Right lobe of liver (tissue), 6 donors: ENCODE measurements around the gene CFAP161. TPM values are rescaled to one million over a fixed set of nuclear protein-coding genes. Genes with fewer than 3 reads are reported as not detected.

Experiments used
- ATAC-seq, 4 donors: fragments of 200-7000 bp; cut with Tn5 transposase; one replicate each; pipeline ENCODE4 v1.9.1; 2020; ENCODE audit warnings: mild to moderate bottlenecking in 4 of 4, moderate library complexity in 4 of 4
- DNase-seq, 3 donors: peaks; one replicate each; pipeline ENCODE4 v3.0.0-alpha.2; 2020
- H3K27ac ChIP-seq, 3 donors: fragments of 200-600 bp; one replicate each; pipeline ENCODE4 v1.8.0; 2022
- H3K27me3 ChIP-seq, 2 donors: fragments of 200-600 bp; one replicate each; pipeline ENCODE4 v1.8.0; 2022
- H3K36me3 ChIP-seq, 4 donors: fragments of 200-600 bp; sonication (generic) in 1 of 4; one replicate each; pipeline versions ENCODE4 v1.5.1 to v1.8.0; 2017 to 2022; ENCODE audit warnings: control low read depth in 1 of 4
- H3K4me1 ChIP-seq, 4 donors: fragments of 200-600 bp; sonication (generic) in 1 of 4; one replicate each; pipeline versions ENCODE4 v1.5.1 to v1.8.0; 2017 to 2022; ENCODE audit warnings: control low read depth in 1 of 4
- H3K4me3 ChIP-seq, 3 donors: fragments of 200-600 bp; one replicate each; pipeline ENCODE4 v1.8.0; 2022
- H3K9me3 ChIP-seq, 4 donors: fragments of 200-600 bp; sonication (generic) in 1 of 4; one replicate each; pipeline versions ENCODE4 v1.5.1 to v1.8.0; 2017 to 2022; ENCODE audit warnings: control low read depth in 1 of 4
- CTCF ChIP-seq, 4 donors: fragments of 200-600 bp in 3 of 4; fragments of 450-650 bp in 1 of 4; IDR thresholded peaks; one replicate each; pipeline versions ENCODE4 v1.5.1 to v1.8.0; 2016 to 2022; ENCODE audit warnings: antibody characterized with exemption in 4 of 4, mild to moderate bottlenecking in 2 of 4
- POLR2A ChIP-seq: fragments of 450-650 bp; IDR thresholded peaks from one replicate; pipeline ENCODE4 v1.6.1; 2017; ENCODE audit warnings: antibody characterized with exemption, mild to moderate bottlenecking
- WGBS: methylation state at CpG from one replicate; pipeline ENCODE4 v1.1.6; 2018; ENCODE audit warnings: low coverage, low lambda C conversion rate; ENCODE audit not compliant: insufficient coverage; ENCODE audit errors: missing lambda C conversion rate; 5-methylcytosine and 5-hydroxymethylcytosine counted together
- intact Hi-C, 2 donors: fragments of 100-400 bp; cut with DNase I; formaldehyde crosslinking; loops; one replicate each; pipeline versions ENCODE4 v1.11.2 to v1.14.1; 2022
- total RNA-seq, 6 experiments: library from RNA; depleted of rRNA in 2 of 6; stranded (reverse); fragments of >200 nt in 2 of 6; fragmentation: NEBNext Ultra II Directional in 3 of 6; extraction: Animal tissue kit (Norgen Biotek cat#: 25700) in 3 of 6; gene quantifications; one replicate each; pipeline versions ENCODE4 v1.1.0 to v1.2.4, GENCODE V29; 2016 to 2023
- donor health status: DM: no; HTN: yes; CAD: no.
- donor health status: DM: no; HTN: no; CAD: no.
- donor health status: DM: no; HTN: no; CAD: no.
- donor health status: DM: no; HTN: yes; CAD: no.
- donor health status: DM: no; HTN: yes; CAD: no.

The CFAP161 gene
- total RNA-seq, 6 experiments from 2014 or later, result 0.25 to 0.42 TPM; not detected in 4

GRCh38 chr15:81160312-81161159 lies 26.5 kb downstream of the CFAP161 start:
- Histone ChIP-seq H3K27ac (no peak overlapping the region), H3K4me3 (no peak overlapping the region), H3K9me3 (no peaks in the 10 kb centered on the region), H3K36me3 (no peaks in the 10 kb centered on the region), H3K4me1 (no peaks in the 10 kb centered on the region), H3K27me3 (no peaks in the 10 kb centered on the region)
- peak in 1 of 4 donors; percentile 9 for ATAC-seq
- WGBS, result 20% methylated on average over 4 of the region's 11 CpGs
- TF ChIP-seq POLR2A, result no peak
- no peak for TF ChIP-seq CTCF (IDR thresholded peaks at IDR 0.05)
- intact Hi-C loops, result loop anchor here in 1 of 2 donors (10.0 kb wide), 1 partner anchor 94 kb away; no protein-coding TSS in a partner anchor
- no peak for DNase-seq

- Histone ChIP-seq H3K4me3 (no peak overlapping the region), H3K9me3 (no peaks in the 10 kb centered on the region), H3K36me3 (no peaks in the 10 kb centered on the region), H3K4me1 (no peaks in the 10 kb centered on the region), H3K27ac (no peak overlapping the region), H3K27me3 (no peaks in the 10 kb centered on the region)
- ATAC-seq, result no peak
- no peak for DNase-seq
- WGBS, result 25% methylated on average over 4 of the region's 4 CpGs
- no peak for TF ChIP-seq POLR2A
- TF ChIP-seq CTCF (IDR thresholded peaks at IDR 0.05), result no peak
- intact Hi-C loops, result loop anchor here in 1 of 2 donors (10.0 kb wide), 1 partner anchor 94 kb away; no protein-coding TSS in a partner anchor
These were observed 27.1 kb downstream of the CFAP161 start for GRCh38 chr15:81161160-81161673.

DNA sequence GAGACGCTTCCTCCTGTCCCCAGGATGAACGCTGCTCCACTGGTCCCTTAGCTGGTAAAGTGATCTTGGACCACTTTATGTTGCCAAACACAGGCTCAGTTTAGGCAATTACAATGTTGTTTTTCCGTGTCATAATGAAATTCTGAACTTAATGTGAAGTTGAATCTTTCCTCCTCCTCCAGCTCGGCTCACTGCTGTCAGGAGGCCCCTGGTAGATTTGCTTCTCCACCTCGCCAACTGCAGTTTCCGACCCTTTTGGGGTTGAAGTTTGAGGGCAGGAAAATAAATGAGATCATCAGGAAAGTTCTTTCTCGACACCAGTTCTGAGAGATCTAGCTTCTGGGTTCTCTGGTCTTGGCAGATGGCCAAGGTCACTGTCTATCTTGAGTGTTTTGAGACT lies 27.8 kb downstream of the CFAP161 start:
- intact Hi-C loops, result loop anchor here in 1 of 2 donors (10.0 kb wide), 1 partner anchor 93 kb away; no protein-coding TSS in a partner anchor
- H3K36me3 ChIP-seq, result no peaks in the 10 kb centered on the region
- ATAC-seq, result no peak
- H3K27me3 ChIP-seq, result no peaks in the 10 kb centered on the region
- DNase-seq, result no peak
- H3K4me3 ChIP-seq, result no peak overlapping the region
- H3K9me3 ChIP-seq, result no peaks in the 10 kb centered on the region
- no peak overlapping the region for H3K27ac ChIP-seq
- H3K4me1 ChIP-seq, result no peaks in the 10 kb centered on the region
- TF ChIP-seq CTCF (IDR thresholded peaks at IDR 0.05), result no peak
- WGBS, result 62% methylated on average over 7 of the region's 7 CpGs

DNA sequence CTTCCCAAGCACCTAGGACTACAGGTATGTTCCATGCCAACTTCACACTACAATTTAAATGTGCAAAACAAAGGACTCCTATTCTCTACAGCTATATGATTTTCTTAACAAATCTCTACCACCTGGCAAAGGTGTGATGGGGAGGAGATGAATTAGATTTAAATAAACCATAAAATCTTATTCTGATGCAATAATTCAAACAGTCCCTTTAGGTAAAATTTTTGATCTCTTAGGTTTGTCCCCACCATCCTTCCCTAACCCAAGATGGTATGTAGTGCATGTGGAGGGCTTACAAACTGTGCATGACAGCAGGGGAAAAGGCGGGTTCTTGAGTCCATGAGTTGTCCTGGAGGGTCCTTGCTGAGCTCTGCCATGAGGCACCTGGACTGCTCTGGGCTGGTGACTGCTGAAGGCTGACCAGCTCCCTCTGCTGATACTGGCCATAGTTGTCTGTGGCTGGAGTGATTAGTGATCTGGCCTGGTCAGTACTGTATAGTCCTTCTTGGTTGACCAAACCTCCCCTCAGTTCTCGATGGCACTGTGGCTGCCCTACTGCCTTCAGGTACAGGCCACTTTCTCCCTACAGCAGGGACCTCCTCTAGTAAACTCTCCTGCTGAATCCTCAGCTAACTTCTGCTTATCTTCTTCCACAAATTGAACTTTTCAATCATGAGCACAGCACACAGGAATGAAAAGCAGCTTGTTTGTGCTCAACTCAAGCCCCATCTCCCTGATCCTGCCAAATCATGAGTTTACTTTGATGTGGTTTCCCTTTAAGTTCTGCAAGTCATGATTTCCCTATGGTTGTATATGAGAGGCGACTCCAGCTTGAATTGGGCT lies 30.1 kb downstream of the CFAP161 start:
- intact Hi-C loops, result loop anchor here in 1 of 2 donors (10.0 kb wide), 1 partner anchor 91 kb away; no protein-coding TSS in a partner anchor
- 36% methylated on average over 1 of the region's 3 CpGs for WGBS
- Histone ChIP-seq H3K4me3 (no peak overlapping the region), H3K9me3 (no peaks in the 10 kb centered on the region), H3K36me3 (no peaks in the 10 kb centered on the region), H3K4me1 (no peaks in the 10 kb centered on the region), H3K27ac (no peak overlapping the region), H3K27me3 (no peaks in the 10 kb centered on the region)
- ATAC-seq (peak; percentile 42 to 63 (median 60)), DNase-seq (no peak)
- TF ChIP-seq POLR2A, result no peak
- TF ChIP-seq CTCF (IDR thresholded peaks at IDR 0.05), result peak in 2 of 4 donors; percentile 10 to 21
